Activated naive CD4-positive, alpha-beta T cell treated with anti-CD3 and anti-CD28 coated beads for 36 hours (primary cell): Measurements from ENCODE around the gene CHRNA1. TPM values are rescaled to one million over a fixed set of nuclear protein-coding genes. Genes with fewer than 3 reads are reported as not detected.

Experiments used
- CTCF ChIA-PET: fragments of 350-600 bp; sonication (Branson Sonifier 250); formaldehyde crosslinking; loops from one replicate; lab custom pipeline; 2021; ENCODE audit warnings: antibody characterized with exemption; lab: Charles Lee
- DNase-seq: peaks from one replicate; pipeline ENCODE4 v3.0.0-alpha.2; 2020
- H3K27ac Mint-ChIP-seq: one replicate; pipeline ENCODE4 v1.8.0; 2021; ENCODE audit warnings: mild to moderate bottlenecking, mixed read lengths
- H3K27me3 Mint-ChIP-seq: one replicate; pipeline ENCODE4 v1.8.0; 2021; ENCODE audit warnings: low read depth, mixed read lengths
- H3K36me3 Mint-ChIP-seq: one replicate; pipeline ENCODE4 v1.8.0; 2021; ENCODE audit warnings: low read depth, mixed read lengths
- H3K4me1 Mint-ChIP-seq: one replicate; pipeline ENCODE4 v1.8.0; 2021; ENCODE audit warnings: low read depth, mixed read lengths
- H3K4me3 Mint-ChIP-seq: one replicate; pipeline ENCODE4 v1.8.0; 2021; ENCODE audit warnings: mild to moderate bottlenecking, moderate library complexity, mixed read lengths
- H3K9me3 Mint-ChIP-seq: one replicate; pipeline ENCODE4 v1.8.0; 2021; ENCODE audit warnings: mixed read lengths
- intact Hi-C: fragments of 100-400 bp; cut with micrococcal nuclease; formaldehyde crosslinking; loops from one replicate; pipeline ENCODE4 v1.15.1; 2023
- total RNA-seq, 2 experiments: library from RNA; stranded (reverse); gene quantifications; one replicate each; pipeline ENCODE4 v1.2.3, GENCODE V29; 2021

CHRNA1 gene
- total RNA-seq, 2 experiments from 2014 or later = not detected

GRCh38 chr2:174771631-174772471 is 7.6 kb upstream of the CHRNA1 start:
- H3K4me1 Mint-ChIP-seq = peaks cover 13% of the 10 kb centered on the region
- H3K9me3 Mint-ChIP-seq = no peaks in the 10 kb centered on the region
- intact Hi-C loops = loop anchor here (1.0 to 10.0 kb wide), 5 partner anchors 75 to 218 kb away; no protein-coding TSS in a partner anchor
- DNase-seq = peak; percentile 74
- CTCF ChIA-PET = interaction anchor here (0.7 to 4.7 kb wide), 25 partner anchors 10 to 292 kb away, joined by 3 to 42 read pairs (median 4); partner anchors contain the start of gene CHN1
- H3K4me3 Mint-ChIP-seq = no peak overlapping the region
- H3K27ac Mint-ChIP-seq = no peak overlapping the region
- H3K27me3 Mint-ChIP-seq = no peaks in the 10 kb centered on the region
- H3K36me3 Mint-ChIP-seq = no peaks in the 10 kb centered on the region

GRCh38 chr2:174771136-174771535 is 6.9 kb upstream of the CHRNA1 start:
- CTCF ChIA-PET = interaction anchor here (0.6 to 4.7 kb wide), 23 partner anchors 9 to 292 kb away, joined by 3 to 42 read pairs (median 4); partner anchors contain the start of gene CHN1
- H3K36me3 Mint-ChIP-seq = no peaks in the 10 kb centered on the region
- H3K4me1 Mint-ChIP-seq = peaks cover 8% of the 10 kb centered on the region
- intact Hi-C loops = loop anchor here (1.0 to 10.0 kb wide), 5 partner anchors 74 to 219 kb away; no protein-coding TSS in a partner anchor
- H3K9me3 Mint-ChIP-seq = no peaks in the 10 kb centered on the region
- DNase-seq = no peak
- H3K4me3 Mint-ChIP-seq = no peak overlapping the region
- no peaks in the 10 kb centered on the region for H3K27me3 Mint-ChIP-seq
- H3K27ac Mint-ChIP-seq = no peak overlapping the region

GRCh38 chr2:174768557-174768956 is 4.3 kb upstream of the CHRNA1 start:
- intact Hi-C loops = no loop called here
- CTCF ChIA-PET = no interaction called here
- no peaks in the 10 kb centered on the region for H3K4me1 Mint-ChIP-seq
- H3K36me3 Mint-ChIP-seq = no peaks in the 10 kb centered on the region
- no peak overlapping the region for H3K27ac Mint-ChIP-seq
- H3K27me3 Mint-ChIP-seq = no peaks in the 10 kb centered on the region
- H3K9me3 Mint-ChIP-seq = no peaks in the 10 kb centered on the region
- DNase-seq = no peak
- no peak overlapping the region for H3K4me3 Mint-ChIP-seq

GRCh38 chr2:174766271-174766670 is 2.0 kb upstream of the CHRNA1 start:
- Mint-ChIP-seq H3K4me1 (peaks cover 8% of the 10 kb centered on the region), H3K27me3 (no peaks in the 10 kb centered on the region), H3K9me3 (no peaks in the 10 kb centered on the region), H3K27ac (no peak overlapping the region), H3K36me3 (no peaks in the 10 kb centered on the region), H3K4me3 (no peak overlapping the region)
- no peak for DNase-seq
- intact Hi-C loops = no loop called here
- CTCF ChIA-PET = interaction anchor here (1.4 kb wide), 1 partner anchor 9 kb away, joined by 5 read pairs; no protein-coding TSS in a partner anchor

GRCh38 chr2:174765576-174765975 is 1.3 kb upstream of the CHRNA1 start:
- H3K4me1 Mint-ChIP-seq = peaks cover 8% of the 10 kb centered on the region
- H3K9me3 Mint-ChIP-seq = no peaks in the 10 kb centered on the region
- DNase-seq = no peak
- no peaks in the 10 kb centered on the region for H3K36me3 Mint-ChIP-seq
- no peaks in the 10 kb centered on the region for H3K27me3 Mint-ChIP-seq
- intact Hi-C loops = no loop called here
- H3K27ac Mint-ChIP-seq = no peak overlapping the region
- CTCF ChIA-PET = interaction anchor here (0.7 to 5.1 kb wide), 4 partner anchors 10 to 224 kb away, joined by 3 to 26 read pairs (median 4); no protein-coding TSS in a partner anchor
- H3K4me3 Mint-ChIP-seq = no peak overlapping the region

GRCh38 chr2:174763780-174764179 is 492 bp downstream of the CHRNA1 start:
- Mint-ChIP-seq H3K9me3 (no peaks in the 10 kb centered on the region), H3K4me3 (no peak overlapping the region), H3K4me1 (peaks cover 8% of the 10 kb centered on the region), H3K27ac (no peak overlapping the region), H3K36me3 (no peaks in the 10 kb centered on the region), H3K27me3 (no peaks in the 10 kb centered on the region)
- intact Hi-C loops = no loop called here
- CTCF ChIA-PET = interaction anchor here (0.5 to 5.1 kb wide), 7 partner anchors 8 to 207 kb away, joined by 3 to 26 read pairs (median 6); no protein-coding TSS in a partner anchor
- no peak for DNase-seq

- intact Hi-C loops = no loop called here
- Mint-ChIP-seq H3K9me3 (no peaks in the 10 kb centered on the region), H3K27me3 (no peaks in the 10 kb centered on the region), H3K36me3 (no peaks in the 10 kb centered on the region), H3K27ac (no peak overlapping the region), H3K4me3 (no peak overlapping the region), H3K4me1 (peaks cover 8% of the 10 kb centered on the region)
- CTCF ChIA-PET = interaction anchor here (1.1 to 5.1 kb wide), 6 partner anchors 9 to 221 kb away, joined by 3 to 26 read pairs (median 8); no protein-coding TSS in a partner anchor
- no peak for DNase-seq
These were observed 1.8 kb downstream of the CHRNA1 start for GRCh38 chr2:174762464-174762863.

GRCh38 chr2:174761837-174762236 is 2.4 kb downstream of the CHRNA1 start:
- H3K36me3 Mint-ChIP-seq = no peaks in the 10 kb centered on the region
- intact Hi-C loops = no loop called here
- CTCF ChIA-PET = interaction anchor here (1.9 to 5.1 kb wide), 4 partner anchors 10 to 62 kb away, joined by 6 to 26 read pairs (median 14); no protein-coding TSS in a partner anchor

GRCh38 chr2:174760845-174761473 is 3.3 kb downstream of the CHRNA1 start:
- H3K27me3 Mint-ChIP-seq = no peaks in the 10 kb centered on the region
- CTCF ChIA-PET = interaction anchor here (0.6 to 5.1 kb wide), 3 partner anchors 8 to 12 kb away, joined by 4 to 26 read pairs (median 17); no protein-coding TSS in a partner anchor
- H3K27ac Mint-ChIP-seq = no peak overlapping the region
- peaks cover 8% of the 10 kb centered on the region for H3K4me1 Mint-ChIP-seq
- no peak for DNase-seq
- H3K4me3 Mint-ChIP-seq = no peak overlapping the region
- intact Hi-C loops = no loop called here
- no peaks in the 10 kb centered on the region for H3K36me3 Mint-ChIP-seq
- no peaks in the 10 kb centered on the region for H3K9me3 Mint-ChIP-seq

More at GRCh38 chr2:174761837-174762236, 2.4 kb downstream of the CHRNA1 start:
- Mint-ChIP-seq H3K4me1 (peaks cover 8% of the 10 kb centered on the region), H3K27ac (no peak overlapping the region), H3K27me3 (no peaks in the 10 kb centered on the region), H3K4me3 (no peak overlapping the region), H3K9me3 (no peaks in the 10 kb centered on the region)
- DNase-seq = no peak

GRCh38 chr2:174759381-174760065 is 4.7 kb downstream of the CHRNA1 start:
- H3K36me3 Mint-ChIP-seq = no peaks in the 10 kb centered on the region
- no peaks in the 10 kb centered on the region for H3K27me3 Mint-ChIP-seq
- no peak overlapping the region for H3K4me3 Mint-ChIP-seq
- H3K4me1 Mint-ChIP-seq = peaks cover 8% of the 10 kb centered on the region
- CTCF ChIA-PET = interaction anchor here (0.9 to 1.1 kb wide), 2 partner anchors 12 to 226 kb away, joined by 3 read pairs; no protein-coding TSS in a partner anchor
- H3K27ac Mint-ChIP-seq = no peak overlapping the region
- no peaks in the 10 kb centered on the region for H3K9me3 Mint-ChIP-seq
- intact Hi-C loops = no loop called here
- DNase-seq = no peak

GRCh38 chr2:174756743-174757142 is 7.5 kb downstream of the CHRNA1 start:
- CTCF ChIA-PET = no interaction called here
- no peak for DNase-seq
- H3K27ac Mint-ChIP-seq = no peak overlapping the region
- H3K27me3 Mint-ChIP-seq = no peaks in the 10 kb centered on the region
- H3K9me3 Mint-ChIP-seq = no peaks in the 10 kb centered on the region
- no peak overlapping the region for H3K4me3 Mint-ChIP-seq
- intact Hi-C loops = no loop called here
- peaks cover 14% of the 10 kb centered on the region for H3K4me1 Mint-ChIP-seq
- H3K36me3 Mint-ChIP-seq = no peaks in the 10 kb centered on the region
